Measurements from ENCODE around the gene CIAO2B.

Gene CIAO2B

DNA sequence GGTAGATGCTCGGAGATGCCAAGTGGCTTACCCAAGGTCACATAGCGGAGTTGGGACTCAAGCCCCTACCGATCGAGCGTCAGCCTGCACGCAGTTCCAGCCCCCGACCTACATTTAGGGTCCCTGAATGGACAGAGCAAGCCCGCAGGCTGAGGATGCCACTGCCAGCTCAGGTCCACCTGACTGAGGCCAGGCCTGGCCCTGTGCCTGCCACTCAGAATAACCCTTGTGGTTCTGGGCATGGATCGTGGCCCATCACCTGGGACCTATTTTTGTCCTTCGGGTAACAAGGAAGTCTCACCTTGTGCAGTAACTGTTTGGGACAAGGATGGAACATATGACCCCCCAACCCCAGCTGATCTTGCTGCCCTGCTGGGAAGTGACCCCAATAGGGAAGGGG is 32.6 kb downstream of the CIAO2B start:
- Histone ChIP-seq H3K79me2 (ENCODE audit: insufficient read depth, low read length) (no peaks in the 10 kb centered on the region), H3K27ac (ENCODE audit: low read length) (no peak overlapping the region), H2AFZ (ENCODE audit: low read depth, low read length) (no peak overlapping the region), H3K4me2 (ENCODE audit: insufficient read depth, low read length) (no peak overlapping the region), H3K36me3 (ENCODE audit: insufficient read depth, low read length) (no peaks in the 10 kb centered on the region), H3K4me1 (ENCODE audit: insufficient read depth, low read length) (no peaks in the 10 kb centered on the region), H3K9ac (ENCODE audit: low read depth, low read length) (no peak overlapping the region), H3K4me3 (ENCODE audit: low read depth in 1 of 2, low read length in 2 of 2) (no peak overlapping the region), H3K9me3 (ENCODE audit: insufficient read depth, low read length, severe bottlenecking) (no peaks in the 10 kb centered on the region), H3K27me3 (ENCODE audit: insufficient read depth, low read length, poor library complexity) (no peaks in the 10 kb centered on the region), H4K20me1 (ENCODE audit: insufficient read depth, low read length) (no peaks in the 10 kb centered on the region)
- TF ChIP-seq EZH2 (IDR thresholded peaks at IDR 0.05; ENCODE audit: borderline replicate concordance, low read depth, low read length, severe bottlenecking): no peak
- TF ChIP-seq, protein P1, sequence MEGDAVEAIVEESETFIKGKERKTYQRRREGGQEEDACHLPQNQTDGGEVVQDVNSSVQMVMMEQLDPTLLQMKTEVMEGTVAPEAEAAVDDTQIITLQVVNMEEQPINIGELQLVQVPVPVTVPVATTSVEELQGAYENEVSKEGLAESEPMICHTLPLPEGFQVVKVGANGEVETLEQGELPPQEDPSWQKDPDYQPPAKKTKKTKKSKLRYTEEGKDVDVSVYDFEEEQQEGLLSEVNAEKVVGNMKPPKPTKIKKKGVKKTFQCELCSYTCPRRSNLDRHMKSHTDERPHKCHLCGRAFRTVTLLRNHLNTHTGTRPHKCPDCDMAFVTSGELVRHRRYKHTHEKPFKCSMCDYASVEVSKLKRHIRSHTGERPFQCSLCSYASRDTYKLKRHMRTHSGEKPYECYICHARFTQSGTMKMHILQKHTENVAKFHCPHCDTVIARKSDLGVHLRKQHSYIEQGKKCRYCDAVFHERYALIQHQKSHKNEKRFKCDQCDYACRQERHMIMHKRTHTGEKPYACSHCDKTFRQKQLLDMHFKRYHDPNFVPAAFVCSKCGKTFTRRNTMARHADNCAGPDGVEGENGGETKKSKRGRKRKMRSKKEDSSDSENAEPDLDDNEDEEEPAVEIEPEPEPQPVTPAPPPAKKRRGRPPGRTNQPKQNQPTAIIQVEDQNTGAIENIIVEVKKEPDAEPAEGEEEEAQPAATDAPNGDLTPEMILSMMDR (IDR thresholded peaks at IDR 0.05; ENCODE audit: borderline replicate concordance, extremely low read depth, low read length, poor library complexity, severe bottlenecking): no peak
- ATAC-seq (ENCODE audit: insufficient read depth, low read depth) (no peak), DNase-seq (no peak)

DNA sequence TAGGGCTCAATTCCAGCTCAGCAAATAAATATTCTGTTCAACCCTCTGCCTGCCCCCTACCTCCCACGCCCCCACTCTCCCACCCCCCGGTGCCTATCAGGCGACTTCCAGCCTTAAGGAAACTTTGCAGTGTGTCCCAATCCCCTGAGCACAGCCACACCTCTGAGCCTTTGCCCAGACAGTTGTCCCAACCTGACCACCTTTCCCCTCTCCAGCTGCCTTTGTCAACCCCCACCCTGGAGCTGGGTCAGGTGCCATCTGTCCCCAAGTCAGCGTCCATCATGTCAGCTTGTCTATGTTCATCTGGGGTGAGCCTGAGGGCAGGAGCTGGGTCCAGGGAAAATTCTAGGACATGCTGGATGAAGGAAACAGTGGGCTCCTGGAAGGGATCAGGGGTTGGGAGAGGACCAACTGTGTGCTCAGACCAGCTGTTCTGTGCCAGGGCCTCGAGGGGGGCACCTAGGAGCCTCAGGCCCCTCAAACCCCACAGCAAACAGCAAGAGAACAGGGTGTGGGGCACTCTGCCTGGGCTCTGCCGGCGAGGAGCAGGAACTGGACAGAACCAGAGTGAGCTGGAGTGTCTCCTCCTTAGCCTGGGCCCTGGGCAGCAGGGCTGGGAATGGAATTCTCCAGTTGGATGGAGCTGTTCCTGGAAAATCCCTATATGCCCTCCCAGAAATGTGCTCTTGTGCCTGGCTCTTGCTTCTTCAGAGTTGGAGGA is 33.3 kb downstream of the CIAO2B start:
- no peaks in the 10 kb centered on the region for H3K79me2 ChIP-seq (ENCODE audit: insufficient read depth, low read length)
- no peak for TF ChIP-seq EZH2 (IDR thresholded peaks at IDR 0.05; ENCODE audit: borderline replicate concordance, low read depth, low read length, severe bottlenecking)
- TF ChIP-seq, protein P1 (IDR thresholded peaks at IDR 0.05; ENCODE audit: borderline replicate concordance, extremely low read depth, low read length, poor library complexity, severe bottlenecking): no peak
- no peaks in the 10 kb centered on the region for H4K20me1 ChIP-seq (ENCODE audit: insufficient read depth, low read length)
- H2AFZ ChIP-seq (ENCODE audit: low read depth, low read length): no peak overlapping the region
- no peak overlapping the region for H3K4me2 ChIP-seq (ENCODE audit: insufficient read depth, low read length)
- no peaks in the 10 kb centered on the region for H3K4me1 ChIP-seq (ENCODE audit: insufficient read depth, low read length)
- H3K9ac ChIP-seq (ENCODE audit: low read depth, low read length): no peak overlapping the region
- H3K9me3 ChIP-seq (ENCODE audit: insufficient read depth, low read length, severe bottlenecking): no peaks in the 10 kb centered on the region
- no peak overlapping the region for H3K27ac ChIP-seq (ENCODE audit: low read length)
- H3K27me3 ChIP-seq (ENCODE audit: insufficient read depth, low read length, poor library complexity): no peaks in the 10 kb centered on the region
- no peak overlapping the region for H3K4me3 ChIP-seq (ENCODE audit: low read depth in 1 of 2, low read length in 2 of 2)
- DNase-seq (no peak), ATAC-seq (ENCODE audit: insufficient read depth, low read depth) (no peak)
- H3K36me3 ChIP-seq (ENCODE audit: insufficient read depth, low read length): no peaks in the 10 kb centered on the region

DNA sequence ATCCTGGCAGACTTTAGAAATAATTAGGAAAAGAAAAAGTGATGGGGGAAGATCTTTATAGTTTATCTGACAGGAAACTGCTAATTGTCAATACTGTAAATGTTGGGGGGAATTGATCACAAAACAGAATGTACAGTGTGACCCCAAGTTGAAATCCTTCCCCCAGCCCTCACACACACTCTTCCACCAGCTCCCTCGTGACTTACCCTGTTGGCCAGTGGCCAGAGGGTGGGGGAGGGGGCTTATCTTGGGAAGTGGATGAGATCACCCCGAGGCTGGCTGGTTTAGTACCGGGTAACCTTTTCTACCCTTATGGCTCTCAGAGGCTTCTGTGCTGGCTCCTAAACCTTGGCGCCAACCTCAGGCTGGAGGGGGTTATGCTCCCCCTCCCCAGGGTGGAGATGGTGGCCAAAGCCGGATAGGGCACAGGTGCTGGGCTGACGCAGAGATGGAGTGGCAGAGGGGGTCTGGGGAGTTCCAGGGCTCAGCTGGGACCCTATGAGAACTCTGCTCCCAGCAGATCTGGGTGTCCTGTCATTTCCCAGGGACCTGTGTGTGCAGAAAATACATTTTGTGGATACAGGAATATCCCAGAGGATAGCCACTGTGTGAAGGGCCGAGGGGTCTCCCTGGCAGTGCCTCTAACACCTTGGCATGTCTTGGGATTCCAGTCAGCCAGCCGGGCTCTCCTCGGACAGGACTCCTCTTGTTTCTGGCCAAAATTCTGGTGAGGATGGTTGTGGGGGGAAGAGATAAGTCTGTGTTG is 34.1 kb downstream of the CIAO2B start:
- Histone ChIP-seq H3K27ac (ENCODE audit: low read length) (no peak overlapping the region), H3K4me1 (ENCODE audit: insufficient read depth, low read length) (no peaks in the 10 kb centered on the region), H3K4me3 (ENCODE audit: low read depth in 1 of 2, low read length in 2 of 2) (no peak overlapping the region), H4K20me1 (ENCODE audit: insufficient read depth, low read length) (peaks cover 1% of the 10 kb centered on the region; the same call in 1 of the 2 replicates), H3K36me3 (ENCODE audit: insufficient read depth, low read length) (no peaks in the 10 kb centered on the region), H3K79me2 (ENCODE audit: insufficient read depth, low read length) (no peaks in the 10 kb centered on the region), H3K9ac (ENCODE audit: low read depth, low read length) (no peak overlapping the region), H3K27me3 (ENCODE audit: insufficient read depth, low read length, poor library complexity) (no peaks in the 10 kb centered on the region), H3K9me3 (ENCODE audit: insufficient read depth, low read length, severe bottlenecking) (no peaks in the 10 kb centered on the region), H2AFZ (ENCODE audit: low read depth, low read length) (no peak overlapping the region), H3K4me2 (ENCODE audit: insufficient read depth, low read length) (no peak overlapping the region)
- TF ChIP-seq, protein P1 (IDR thresholded peaks at IDR 0.05; ENCODE audit: borderline replicate concordance, extremely low read depth, low read length, poor library complexity, severe bottlenecking): no peak
- TF ChIP-seq EZH2 (IDR thresholded peaks at IDR 0.05; ENCODE audit: borderline replicate concordance, low read depth, low read length, severe bottlenecking): no peak
- no peak for DNase-seq
- no peak for ATAC-seq (ENCODE audit: insufficient read depth, low read depth)

Data from DND-41 (cell line).